ENCODE data around the gene TSPAN5.

TSPAN5 gene

GRCh38 chr4:98577956-98578355 lies 80.5 kb downstream of the TSPAN5 start:
- peaks cover 5% of the 10 kb centered on the region; the same call in 1 of the 2 replicates for H3K79me2 ChIP-seq (ENCODE audit: insufficient read depth, low read length)
- H3K4me1 ChIP-seq (ENCODE audit: insufficient read depth, low read length, poor library complexity, severe bottlenecking): peaks cover 23% of the 10 kb centered on the region
- no peak overlapping the region for H3K4me2 ChIP-seq (ENCODE audit: low read depth, low read length, poor library complexity, severe bottlenecking)
- H3F3A ChIP-seq (ENCODE audit: low read depth): no peaks in the 10 kb centered on the region
- no peak overlapping the region for H3K4me3 ChIP-seq (ENCODE audit: low read length, poor library complexity, severe bottlenecking)
- H3K9ac ChIP-seq (ENCODE audit: low read depth, low read length, poor library complexity, severe bottlenecking): no peak overlapping the region
- TF ChIP-seq CTCF (conservative IDR thresholded peaks at IDR 0.05; ENCODE audit: low read length) (no peak), EZH2phosphoT487 (IDR thresholded peaks at IDR 0.05; ENCODE audit: borderline replicate concordance) (no peak)
- H3K9me3 ChIP-seq (ENCODE audit: insufficient read depth, low read depth, low read length): no peaks in the 10 kb centered on the region
- no peaks in the 10 kb centered on the region for H4K20me1 ChIP-seq (ENCODE audit: insufficient read depth, low read length, poor library complexity, severe bottlenecking)
- no peak overlapping the region for H2AFZ ChIP-seq (ENCODE audit: low read length)
- H3K36me3 ChIP-seq (ENCODE audit: insufficient read depth, low read length): no peaks in the 10 kb centered on the region; the same call in 1 of the 2 replicates
- H3K9me2 ChIP-seq (replicated peaks; ENCODE audit: low read depth, low read length): no peaks in the 10 kb centered on the region
- no peaks in the 10 kb centered on the region for H3K27me3 ChIP-seq (ENCODE audit: insufficient read depth, low read length, poor library complexity, severe bottlenecking)

GRCh38 chr4:98574816-98575215 lies 83.6 kb downstream of the TSPAN5 start:
- H3K79me2 ChIP-seq (ENCODE audit: insufficient read depth, low read length): no peaks in the 10 kb centered on the region; the same call in 1 of the 2 replicates
- H3K4me2 ChIP-seq (ENCODE audit: low read depth, low read length, poor library complexity, severe bottlenecking): no peak overlapping the region
- H3K4me1 ChIP-seq (ENCODE audit: insufficient read depth, low read length, poor library complexity, severe bottlenecking): peaks cover 13% of the 10 kb centered on the region
- H3K9me3 ChIP-seq (ENCODE audit: insufficient read depth, low read depth, low read length): no peaks in the 10 kb centered on the region
- no peak overlapping the region for H2AFZ ChIP-seq (ENCODE audit: low read length)
- H3K4me3 ChIP-seq (ENCODE audit: low read length, poor library complexity, severe bottlenecking): no peak overlapping the region
- H3K9ac ChIP-seq (ENCODE audit: low read depth, low read length, poor library complexity, severe bottlenecking): no peak overlapping the region
- H3F3A ChIP-seq (ENCODE audit: low read depth): no peaks in the 10 kb centered on the region
- no peaks in the 10 kb centered on the region for H4K20me1 ChIP-seq (ENCODE audit: insufficient read depth, low read length, poor library complexity, severe bottlenecking)
- H3K27me3 ChIP-seq (ENCODE audit: insufficient read depth, low read length, poor library complexity, severe bottlenecking): no peaks in the 10 kb centered on the region
- no peak for TF ChIP-seq EZH2phosphoT487 (IDR thresholded peaks at IDR 0.05; ENCODE audit: borderline replicate concordance)
- TF ChIP-seq CTCF (conservative IDR thresholded peaks at IDR 0.05; ENCODE audit: low read length): no peak
- no peaks in the 10 kb centered on the region; the same call in 1 of the 2 replicates for H3K36me3 ChIP-seq (ENCODE audit: insufficient read depth, low read length)
- H3K9me2 ChIP-seq (replicated peaks; ENCODE audit: low read depth, low read length): no peaks in the 10 kb centered on the region

GRCh38 chr4:98573791-98574190 lies 84.6 kb downstream of the TSPAN5 start:
- no peak overlapping the region for H3K4me3 ChIP-seq (ENCODE audit: low read length, poor library complexity, severe bottlenecking)
- no peaks in the 10 kb centered on the region; the same call in 1 of the 2 replicates for H3K36me3 ChIP-seq (ENCODE audit: insufficient read depth, low read length)
- no peak overlapping the region for H3K4me2 ChIP-seq (ENCODE audit: low read depth, low read length, poor library complexity, severe bottlenecking)
- H4K20me1 ChIP-seq (ENCODE audit: insufficient read depth, low read length, poor library complexity, severe bottlenecking): no peaks in the 10 kb centered on the region
- no peak overlapping the region for H2AFZ ChIP-seq (ENCODE audit: low read length)
- no peaks in the 10 kb centered on the region for H3F3A ChIP-seq (ENCODE audit: low read depth)
- peaks cover 8% of the 10 kb centered on the region for H3K4me1 ChIP-seq (ENCODE audit: insufficient read depth, low read length, poor library complexity, severe bottlenecking)
- peaks cover under 1% of the 10 kb centered on the region; the same call in 1 of the 2 replicates for H3K79me2 ChIP-seq (ENCODE audit: insufficient read depth, low read length)
- no peaks in the 10 kb centered on the region for H3K9me3 ChIP-seq (ENCODE audit: insufficient read depth, low read depth, low read length)
- H3K9me2 ChIP-seq (replicated peaks; ENCODE audit: low read depth, low read length): no peaks in the 10 kb centered on the region
- no peaks in the 10 kb centered on the region for H3K27me3 ChIP-seq (ENCODE audit: insufficient read depth, low read length, poor library complexity, severe bottlenecking)
- TF ChIP-seq EZH2phosphoT487 (IDR thresholded peaks at IDR 0.05; ENCODE audit: borderline replicate concordance): no peak
- no peak for TF ChIP-seq CTCF (conservative IDR thresholded peaks at IDR 0.05; ENCODE audit: low read length)
- H3K9ac ChIP-seq (ENCODE audit: low read depth, low read length, poor library complexity, severe bottlenecking): no peak overlapping the region
